ENCODE data around the gene CEP104.

DNA sequence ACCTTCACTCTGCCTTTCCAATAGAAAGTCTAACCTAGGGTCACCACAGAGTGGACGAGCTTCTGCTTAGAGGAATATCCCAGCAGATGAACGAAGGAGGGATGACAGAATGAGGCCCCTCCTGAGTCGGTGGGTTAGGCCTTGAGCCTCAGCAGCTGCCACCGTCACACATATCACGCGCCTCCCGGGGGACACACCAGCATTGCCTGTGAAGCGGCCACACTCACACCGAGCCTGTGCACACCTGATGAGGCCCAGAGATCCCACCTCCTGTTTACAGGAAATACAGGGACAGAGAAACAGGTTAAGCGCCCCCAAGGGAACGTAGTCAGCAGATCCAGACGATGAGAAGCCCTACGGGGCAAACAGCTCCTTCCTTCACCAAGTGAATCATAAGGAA lies 35.6 kb downstream of the CEP104 start:
- TF ChIP-seq, protein P1, sequence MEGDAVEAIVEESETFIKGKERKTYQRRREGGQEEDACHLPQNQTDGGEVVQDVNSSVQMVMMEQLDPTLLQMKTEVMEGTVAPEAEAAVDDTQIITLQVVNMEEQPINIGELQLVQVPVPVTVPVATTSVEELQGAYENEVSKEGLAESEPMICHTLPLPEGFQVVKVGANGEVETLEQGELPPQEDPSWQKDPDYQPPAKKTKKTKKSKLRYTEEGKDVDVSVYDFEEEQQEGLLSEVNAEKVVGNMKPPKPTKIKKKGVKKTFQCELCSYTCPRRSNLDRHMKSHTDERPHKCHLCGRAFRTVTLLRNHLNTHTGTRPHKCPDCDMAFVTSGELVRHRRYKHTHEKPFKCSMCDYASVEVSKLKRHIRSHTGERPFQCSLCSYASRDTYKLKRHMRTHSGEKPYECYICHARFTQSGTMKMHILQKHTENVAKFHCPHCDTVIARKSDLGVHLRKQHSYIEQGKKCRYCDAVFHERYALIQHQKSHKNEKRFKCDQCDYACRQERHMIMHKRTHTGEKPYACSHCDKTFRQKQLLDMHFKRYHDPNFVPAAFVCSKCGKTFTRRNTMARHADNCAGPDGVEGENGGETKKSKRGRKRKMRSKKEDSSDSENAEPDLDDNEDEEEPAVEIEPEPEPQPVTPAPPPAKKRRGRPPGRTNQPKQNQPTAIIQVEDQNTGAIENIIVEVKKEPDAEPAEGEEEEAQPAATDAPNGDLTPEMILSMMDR (conservative IDR thresholded peaks at IDR 0.05): no peak
- TF ChIP-seq EZH2 (IDR thresholded peaks at IDR 0.05; ENCODE audit: low read depth): no peak

Data from PC-9 (cell line).